OCI-LY1 (cell line): ENCODE data around the gene MAD1L1.

Experiments
- CTCF ChIP-seq: fragments of 200-600 bp; sonication (generic), shearing (Covaris generic); IDR thresholded peaks from 2 replicates; pipeline ENCODE4 v1.5.1; 2017; ENCODE audit warnings: mild to moderate bottlenecking, antibody characterized with exemption, low read length, moderate library complexity, mixed read lengths
- EZH2 ChIP-seq: fragments of 200-600 bp; sonication (generic), shearing (Covaris generic); IDR thresholded peaks from 2 replicates; pipeline ENCODE4 v1.8.0; 2017; ENCODE audit warnings: borderline replicate concordance, mixed run types, mild to moderate bottlenecking, antibody characterized with exemption, low read length, moderate library complexity, mixed read lengths

DNA sequence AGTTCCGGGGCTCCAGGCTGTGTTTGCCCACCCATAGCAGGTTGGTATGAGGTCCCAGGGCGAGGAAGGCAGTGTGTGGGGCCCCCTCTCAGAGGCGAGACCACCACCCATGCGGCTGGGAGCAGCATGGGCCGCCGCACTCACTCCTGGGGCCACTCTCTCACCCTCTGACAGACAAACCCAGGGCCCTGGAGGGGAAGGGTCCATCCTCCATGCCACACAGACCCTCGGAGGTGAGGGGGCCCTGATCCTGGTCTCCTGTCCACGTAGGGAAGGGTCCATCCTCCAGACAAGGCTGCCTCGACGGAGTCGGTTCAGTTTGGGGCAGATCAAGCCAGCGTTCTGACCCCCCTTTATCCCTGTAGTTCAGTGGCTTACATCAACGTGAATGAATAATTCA, 331.9 kb downstream of the MAD1L1 start:
- TF ChIP-seq EZH2 (no peak), CTCF (no peak)
